HG03135 (cell line): ENCODE measurements around the gene RNF11.

ENCODE experiments used
- ATAC-seq: cut with Tn5 transposase; IDR thresholded peaks from one replicate; pipeline ENCODE4 v1.9.1; 2021; ENCODE audit warnings: mild to moderate bottlenecking, moderate library complexity; ENCODE audit not compliant: unreplicated experiment

The RNF11 gene

DNA sequence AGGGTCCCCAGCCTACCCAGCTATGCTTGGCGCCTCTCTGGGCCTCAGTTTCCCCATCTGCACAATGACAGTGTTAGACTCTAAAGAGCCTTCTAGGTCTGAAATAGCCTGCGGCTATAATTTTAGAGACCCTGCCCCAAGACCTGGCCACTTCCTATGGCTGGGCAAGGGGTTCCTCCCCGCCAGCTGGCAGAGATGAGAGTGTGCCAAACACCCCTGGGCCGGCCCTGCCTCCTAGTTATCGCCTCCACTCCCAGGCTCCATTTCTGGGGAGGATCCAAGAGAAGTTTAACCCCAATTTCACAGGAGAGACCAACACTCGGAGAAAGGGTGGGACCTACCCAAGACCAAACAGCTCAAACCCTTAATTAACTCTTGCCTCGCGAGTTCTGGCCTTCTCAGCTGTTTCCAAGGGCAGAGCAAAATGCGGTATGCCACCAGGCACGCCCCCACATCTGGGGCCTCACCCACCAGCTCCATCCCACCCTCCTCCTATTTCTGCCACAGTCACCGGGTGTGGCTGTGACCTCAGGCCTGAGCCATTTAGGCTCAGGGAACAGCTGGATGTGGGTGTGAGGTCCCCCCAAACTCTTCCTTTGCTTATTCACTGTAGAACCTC lies 58.6 kb downstream of the RNF11 start:
- ATAC-seq = no peak

DNA sequence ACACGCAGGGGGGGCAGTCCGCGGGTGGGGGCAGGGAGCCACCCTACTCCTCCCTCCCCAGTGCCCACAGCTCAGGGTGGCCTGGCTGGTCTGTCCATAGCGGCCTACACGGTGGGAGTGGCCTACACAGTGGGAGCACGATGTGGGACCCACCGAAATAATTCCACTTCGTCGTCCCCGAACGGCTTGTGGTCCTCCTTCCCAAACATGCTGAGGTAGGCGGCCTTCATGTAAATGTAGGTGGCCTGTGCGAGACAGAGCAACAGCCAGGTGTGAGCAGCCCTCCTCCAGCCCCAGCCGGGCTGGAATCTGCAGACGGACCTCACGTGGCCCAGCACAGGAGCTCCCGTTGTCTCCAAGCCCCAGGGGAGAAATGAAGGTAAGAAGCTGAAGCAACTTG lies 59.9 kb downstream of the RNF11 start:
- no peak for ATAC-seq

- ATAC-seq = peak; percentile 43
Observed at GRCh38 chr1:51296383-51297357, 60.6 kb downstream of the RNF11 start.

DNA sequence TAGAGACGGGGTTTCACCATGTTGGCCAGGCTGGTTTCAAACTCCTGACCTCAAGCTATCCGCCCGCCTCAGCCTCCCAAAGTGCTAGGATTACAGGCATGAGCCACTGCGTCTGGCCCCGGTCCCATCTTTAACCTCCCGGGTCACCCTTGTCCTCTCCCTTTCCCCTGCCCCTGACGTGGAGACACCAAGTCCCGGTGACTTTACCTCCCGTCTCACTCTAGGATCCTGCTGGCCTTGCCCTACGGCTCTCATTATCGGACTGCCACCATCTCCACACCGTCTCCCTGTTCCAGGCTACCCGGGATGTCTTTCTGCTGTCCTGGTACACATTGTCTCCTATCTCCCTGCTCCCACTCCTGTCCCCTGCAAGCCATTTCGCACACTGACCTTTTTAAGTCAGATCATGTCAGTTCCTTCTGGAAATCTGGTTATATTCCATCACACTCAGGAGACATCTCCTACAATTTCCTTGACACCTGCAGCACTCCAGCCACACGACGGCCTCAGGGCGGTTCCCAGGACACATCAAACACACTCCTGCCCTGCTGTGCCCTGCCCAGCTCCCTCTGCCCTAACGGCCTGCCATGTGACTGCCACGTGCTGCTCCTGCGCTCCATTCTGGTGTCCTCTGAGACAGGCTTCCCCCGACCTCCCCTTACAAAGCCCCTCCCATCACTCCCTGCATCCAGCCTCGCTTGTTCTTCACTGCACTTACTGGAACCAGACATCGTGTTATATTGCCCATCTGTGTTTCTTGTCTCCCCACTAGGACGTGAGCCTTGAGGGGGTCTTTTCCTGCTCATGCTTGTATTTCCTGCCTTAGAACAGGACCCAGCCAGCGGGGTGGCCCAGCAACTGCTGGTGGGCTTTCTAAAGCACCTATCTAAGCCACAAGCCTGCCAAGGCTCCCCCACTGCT lies 61.6 kb downstream of the RNF11 start:
- no peak for ATAC-seq

DNA sequence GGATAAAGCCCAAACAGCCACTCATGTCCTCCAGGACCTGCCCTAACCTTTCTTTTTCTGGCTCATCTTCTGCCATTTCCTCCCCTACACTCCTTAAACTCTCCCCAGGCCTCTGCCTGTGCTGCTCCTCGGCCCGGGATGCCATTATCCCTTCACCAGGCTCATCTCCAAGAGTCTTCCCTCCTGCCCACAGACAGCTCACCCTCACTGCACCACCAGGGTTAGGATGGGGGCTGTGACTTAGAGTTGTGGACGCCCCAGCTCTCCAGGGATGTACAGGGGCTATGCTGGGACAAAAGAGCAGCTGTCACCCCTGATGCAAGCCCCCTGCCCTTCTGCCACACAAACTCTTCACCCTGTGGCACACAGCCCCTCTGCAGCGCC lies 62.2 kb downstream of the RNF11 start:
- ATAC-seq = no peak

- no peak for ATAC-seq
Observed at GRCh38 chr1:51299185-51299885, 63.3 kb downstream of the RNF11 start.

DNA sequence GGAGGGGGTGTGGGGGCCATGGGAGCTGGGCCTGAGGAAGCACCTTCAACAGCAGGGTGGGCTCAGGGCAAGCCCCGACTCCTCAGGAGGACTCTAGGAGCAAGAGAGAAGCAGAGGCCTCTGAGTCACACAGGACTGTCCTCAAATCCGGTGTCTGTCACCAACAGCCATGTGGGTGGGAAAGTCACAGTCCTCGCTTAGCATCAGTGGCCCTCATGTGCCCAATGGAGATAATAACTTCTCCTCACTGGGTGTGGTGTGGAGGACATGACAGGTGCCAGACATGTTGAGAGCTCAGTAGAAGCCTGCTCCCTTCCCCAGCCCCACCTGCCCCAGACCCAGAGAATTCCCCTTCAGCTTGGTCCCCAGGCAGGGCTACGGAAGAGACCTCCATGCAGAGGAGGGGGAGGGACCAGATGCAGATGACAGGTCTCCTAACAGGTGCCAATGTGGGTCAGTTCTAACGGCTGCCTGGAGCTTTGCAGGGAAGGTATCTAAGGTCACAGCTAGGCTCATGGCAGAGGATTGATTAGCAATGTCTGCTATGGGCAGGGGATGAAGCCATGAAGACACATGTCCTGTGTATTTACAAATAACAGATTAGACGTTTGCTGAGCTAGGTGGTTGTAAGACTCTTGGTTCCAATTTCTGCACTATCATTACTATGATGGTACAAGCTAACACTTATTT lies 64.1 kb downstream of the RNF11 start:
- no peak for ATAC-seq

DNA sequence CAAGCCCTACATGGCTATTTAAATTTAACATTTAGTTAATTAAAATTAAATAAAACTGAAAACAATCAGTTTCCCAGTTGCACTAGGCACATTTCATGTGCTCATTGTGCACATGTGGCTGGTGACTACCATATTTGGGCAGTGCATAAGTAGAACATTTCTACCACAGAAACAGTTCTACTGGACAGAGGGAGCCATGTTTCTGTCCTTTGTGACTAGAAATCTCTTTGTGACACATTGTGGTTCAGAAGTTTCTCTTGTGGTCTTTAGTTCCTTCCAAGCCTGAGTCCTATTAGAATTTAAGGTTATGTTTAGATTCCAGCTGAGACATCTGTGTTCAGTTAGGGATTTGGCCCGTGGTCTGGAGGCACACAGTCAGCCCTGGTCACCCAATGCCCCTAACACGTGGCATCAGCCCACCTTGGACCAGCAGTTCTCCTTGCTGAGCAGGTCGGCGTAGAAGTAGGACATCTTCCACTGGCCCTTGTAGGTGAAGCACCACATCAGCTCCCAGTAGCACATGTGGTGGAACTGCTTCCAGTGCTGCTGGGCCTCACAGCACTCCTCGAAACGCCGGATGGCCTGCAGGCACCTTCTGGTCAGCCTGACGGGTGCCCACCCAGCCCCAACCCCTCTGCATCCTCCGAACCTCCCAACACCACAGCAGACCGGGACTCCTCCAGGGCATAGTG lies 65.2 kb downstream of the RNF11 start:
- peak; percentile 35 for ATAC-seq

DNA sequence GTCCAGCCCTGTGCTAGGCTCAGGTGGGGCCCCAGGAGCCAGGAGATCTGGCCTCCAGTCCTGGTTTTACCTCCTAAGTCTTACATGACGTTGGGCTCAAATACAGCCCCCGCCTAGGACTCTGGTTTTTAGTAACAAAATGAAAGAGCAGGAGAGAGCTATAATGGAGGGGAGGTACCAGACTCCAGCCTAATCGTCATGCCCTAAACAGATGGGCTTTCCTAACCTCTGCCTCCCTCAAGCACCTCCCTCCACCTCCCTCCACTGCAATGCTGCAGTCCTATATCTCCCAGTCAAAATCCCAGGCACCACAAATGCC lies 65.7 kb downstream of the RNF11 start:
- ATAC-seq = no peak

DNA sequence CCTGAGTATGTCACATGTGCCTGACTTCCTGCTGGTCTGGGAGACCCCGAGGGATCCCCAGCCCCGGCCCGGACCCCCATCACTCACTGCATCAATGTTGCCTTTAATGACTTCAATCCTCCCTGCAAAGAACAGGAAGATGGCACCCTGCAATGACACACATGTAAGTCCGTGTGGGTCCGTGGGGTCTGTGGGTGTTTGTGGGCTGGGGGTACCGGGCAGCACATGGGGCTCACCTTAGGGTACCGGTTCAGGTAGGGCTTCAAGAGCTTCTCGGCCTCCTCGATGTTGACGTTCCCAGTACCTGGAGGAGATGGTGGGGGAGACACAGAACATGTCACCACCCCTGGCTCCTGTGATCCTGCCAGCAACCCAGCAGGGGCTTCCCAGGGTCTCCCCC lies 66.2 kb downstream of the RNF11 start:
- no peak for ATAC-seq

- no peak for ATAC-seq
Observed at GRCh38 chr1:51302746-51303145, 66.7 kb downstream of the RNF11 start.

DNA sequence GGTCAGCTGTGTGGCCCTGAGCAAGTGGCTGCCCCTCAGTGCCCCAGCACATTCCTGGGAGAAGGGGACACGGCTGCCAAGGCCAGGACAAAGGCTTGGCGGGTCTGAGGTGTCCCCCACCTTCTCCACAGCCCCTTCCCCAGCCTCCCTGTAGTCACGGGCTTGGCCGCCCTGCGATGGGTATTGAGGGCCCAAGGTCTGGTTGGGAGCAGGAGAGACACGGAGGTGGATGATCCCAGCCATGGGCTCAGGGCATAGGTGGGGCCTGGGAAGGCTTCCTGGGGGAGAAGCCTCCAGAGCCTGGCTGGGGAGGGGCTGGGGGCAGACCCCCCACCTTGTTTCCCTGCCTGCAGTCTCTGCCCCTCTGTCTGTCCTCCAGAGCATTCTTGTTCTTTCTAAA lies 67.2 kb downstream of the RNF11 start:
- no peak for ATAC-seq

GRCh38 chr1:51303751-51304251 lies 67.7 kb downstream of the RNF11 start:
- no peak for ATAC-seq

GRCh38 chr1:51304360-51304759 lies 68.3 kb downstream of the RNF11 start:
- no peak for ATAC-seq

DNA sequence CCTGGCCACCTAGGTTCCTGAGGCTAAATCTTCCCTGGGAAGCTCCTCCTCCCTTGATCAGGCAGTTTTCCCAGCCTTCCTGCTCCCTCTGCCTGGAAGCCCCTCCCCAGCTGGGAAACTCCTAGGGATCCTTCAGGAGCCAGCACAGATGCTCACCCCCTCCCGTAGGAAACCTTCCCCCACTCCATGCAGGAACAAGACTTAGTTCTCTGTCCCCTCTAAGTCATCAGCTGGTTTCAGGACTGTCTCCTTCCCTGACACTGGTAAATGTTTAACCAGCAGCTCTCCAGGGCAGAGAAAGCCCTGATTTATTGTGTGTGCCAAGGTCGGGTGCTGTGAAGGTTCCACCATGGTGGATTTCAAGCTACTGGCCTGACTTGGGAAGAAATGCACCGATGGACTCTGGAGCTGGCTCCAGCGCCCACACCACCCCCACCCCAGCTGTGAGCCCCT lies 69.3 kb downstream of the RNF11 start:
- no peak for ATAC-seq

DNA sequence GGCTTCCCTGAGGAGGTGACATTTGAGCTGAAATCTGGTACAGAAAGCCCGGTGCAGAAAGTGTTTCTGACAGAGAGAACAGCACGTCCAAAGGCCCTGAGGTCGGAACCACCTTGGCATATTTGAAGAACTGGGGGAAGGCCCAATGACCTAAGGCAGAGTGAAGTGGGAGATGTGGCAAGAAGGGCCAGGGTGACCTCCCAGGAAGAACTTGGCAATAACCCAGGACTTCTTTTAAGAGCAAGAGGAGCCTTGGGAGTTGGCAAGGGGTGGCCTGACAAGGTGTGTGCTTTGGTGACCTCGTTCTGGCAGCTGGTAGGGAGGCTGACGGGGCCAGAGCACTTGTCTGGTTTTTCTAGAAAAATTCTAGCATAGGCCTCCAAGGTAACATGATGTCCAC lies 70.9 kb downstream of the RNF11 start:
- ATAC-seq = no peak

DNA sequence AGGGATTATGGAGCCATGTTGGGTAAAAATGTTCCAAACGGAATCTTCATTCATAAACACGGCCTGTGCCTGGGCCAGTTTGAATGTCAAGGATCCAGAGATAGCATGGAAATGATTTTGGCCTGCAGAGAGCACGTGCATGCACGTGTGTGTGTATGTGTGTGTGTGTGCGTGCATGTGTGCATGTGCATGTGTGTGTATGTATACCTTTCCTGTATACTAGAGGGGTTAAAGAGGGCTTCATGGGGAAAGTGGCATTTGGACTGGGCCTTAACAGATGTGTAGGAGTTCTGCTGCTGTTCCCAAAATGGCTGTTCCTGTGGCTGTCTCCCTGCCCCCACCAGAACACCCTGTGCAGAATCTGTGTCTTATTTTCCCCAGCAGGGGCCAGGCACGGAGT lies 72.6 kb downstream of the RNF11 start:
- no peak for ATAC-seq

DNA sequence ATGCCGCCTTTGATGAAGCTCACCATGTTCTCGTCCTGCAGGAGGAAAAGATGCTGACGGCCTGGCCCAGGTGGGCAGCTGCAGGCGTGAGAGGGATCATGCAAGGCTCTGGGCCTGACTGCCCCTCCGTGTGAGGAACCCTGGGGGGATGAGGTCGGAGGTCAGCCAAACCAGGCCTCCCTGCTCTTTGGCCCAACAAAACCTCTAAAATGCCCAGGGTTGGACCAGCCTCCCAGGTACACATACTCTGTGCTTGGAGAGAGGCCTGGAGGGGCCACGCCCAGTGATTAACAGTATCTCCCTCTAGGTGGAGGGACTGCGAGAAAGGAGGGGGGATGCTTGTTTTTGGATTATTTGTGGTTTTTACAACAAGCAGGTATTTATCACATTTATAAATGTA lies 73.2 kb downstream of the RNF11 start:
- ATAC-seq = no peak

GRCh38 chr1:51310871-51311613 lies 75.0 kb downstream of the RNF11 start:
- ATAC-seq = no peak
